ENCODE measurements around the gene CCM2.

GRCh38 chr7:45073031-45073785, 73.2 kb downstream of the CCM2 start:
- TF ChIP-seq EZH2phosphoT487 (IDR thresholded peaks at IDR 0.05; ENCODE audit: low read length) (no peak), CTCF (IDR thresholded peaks at IDR 0.05; ENCODE audit: low read length) (no peak)
